ENCODE measurements around the gene FCHO2. TPM values are rescaled to one million over a fixed set of nuclear protein-coding genes. Genes with fewer than 3 reads are reported as not detected.

The FCHO2 gene
- total RNA-seq, 6 experiments from 2014 or later, result 16.6 to 24.8 (median 19.2) TPM

- DNase-seq, result no peak
- Mint-ChIP-seq H3K9me3 (no peaks in the 10 kb centered on the region), H3K27me3 (ENCODE audit: insufficient read depth) (no peaks in the 10 kb centered on the region; the same call in 1 of the 2 replicates), H3K4me3 (no peak overlapping the region), H3K4me1 (ENCODE audit: low read depth) (peaks cover 39% of the 10 kb centered on the region), H3K36me3 (ENCODE audit: low read depth) (no peaks in the 10 kb centered on the region; the same call in 1 of the 2 replicates), H3K27ac (no peak overlapping the region)
- no peak for TF ChIP-seq CTCF (IDR thresholded peaks at IDR 0.05)
Measured at GRCh38 chr5:72947498-72947897, 8.3 kb upstream of the FCHO2 start.

GRCh38 chr5:72949481-72949880, 6.4 kb upstream of the FCHO2 start:
- Mint-ChIP-seq H3K9me3 (no peaks in the 10 kb centered on the region), H3K4me1 (ENCODE audit: low read depth) (peaks cover 55% of the 10 kb centered on the region), H3K27me3 (ENCODE audit: insufficient read depth) (no peaks in the 10 kb centered on the region; the same call in 1 of the 2 replicates), H3K36me3 (ENCODE audit: low read depth) (no peaks in the 10 kb centered on the region; the same call in 1 of the 2 replicates), H3K4me3 (0 out of 2 replicates have a peak overlapping the region, but pooled peaks have one; percentile 30), H3K27ac (no peak overlapping the region; the same call in 1 of the 2 replicates)
- DNase-seq, result no peak
- TF ChIP-seq CTCF (IDR thresholded peaks at IDR 0.05), result no peak

- TF ChIP-seq CTCF (IDR thresholded peaks at IDR 0.05), result no peak
- H3K27ac Mint-ChIP-seq, result peak overlapping the region; percentile 87
- peaks cover 60% of the 10 kb centered on the region for H3K4me1 Mint-ChIP-seq (ENCODE audit: low read depth)
- peak overlapping the region; percentile 72 for H3K4me3 Mint-ChIP-seq
- no peaks in the 10 kb centered on the region for H3K9me3 Mint-ChIP-seq
- no peaks in the 10 kb centered on the region; the same call in 1 of the 2 replicates for H3K27me3 Mint-ChIP-seq (ENCODE audit: insufficient read depth)
- no peaks in the 10 kb centered on the region; the same call in 1 of the 2 replicates for H3K36me3 Mint-ChIP-seq (ENCODE audit: low read depth)
- DNase-seq, result peak; percentile 68
Measured at GRCh38 chr5:72951671-72952468, 4.0 kb upstream of the FCHO2 start.

DNA sequence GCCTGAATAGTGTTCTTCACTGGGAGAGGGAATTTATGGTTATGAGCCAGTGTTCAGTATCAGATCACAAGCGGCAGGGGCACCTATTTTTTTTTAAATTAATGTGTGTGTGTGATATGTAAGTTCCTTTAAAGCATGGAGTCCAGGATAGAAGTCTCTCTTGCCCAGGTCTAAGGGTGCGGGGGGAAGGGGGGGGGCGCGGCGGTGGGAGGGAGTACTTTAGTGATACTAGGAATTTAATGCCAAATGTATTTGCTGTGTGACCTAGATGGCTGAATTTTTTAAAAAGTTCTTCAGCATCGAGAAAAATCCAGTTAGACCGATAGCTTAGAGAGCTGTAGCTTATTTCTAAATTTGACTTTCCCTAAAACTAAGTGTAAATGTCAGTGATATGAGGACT, 1.5 kb upstream of the FCHO2 start:
- H3K9me3 Mint-ChIP-seq, result no peaks in the 10 kb centered on the region
- H3K27me3 Mint-ChIP-seq (ENCODE audit: insufficient read depth), result no peaks in the 10 kb centered on the region
- peak overlapping the region; percentile 99 for H3K27ac Mint-ChIP-seq
- H3K36me3 Mint-ChIP-seq (ENCODE audit: low read depth), result peaks cover 12% of the 10 kb centered on the region
- H3K4me1 Mint-ChIP-seq (ENCODE audit: low read depth), result peaks cover 76% of the 10 kb centered on the region
- peak overlapping the region; percentile 93 for H3K4me3 Mint-ChIP-seq
- DNase-seq, result no peak
- no peak for TF ChIP-seq CTCF (IDR thresholded peaks at IDR 0.05)

- H3K4me1 Mint-ChIP-seq (ENCODE audit: low read depth), result peaks cover 67% of the 10 kb centered on the region
- H3K9me3 Mint-ChIP-seq, result no peaks in the 10 kb centered on the region
- TF ChIP-seq CTCF (IDR thresholded peaks at IDR 0.05), result no peak
- no peaks in the 10 kb centered on the region for H3K27me3 Mint-ChIP-seq (ENCODE audit: insufficient read depth)
- no peak for DNase-seq
- peak overlapping the region; percentile 99 for H3K27ac Mint-ChIP-seq
- peaks cover 12% of the 10 kb centered on the region for H3K36me3 Mint-ChIP-seq (ENCODE audit: low read depth)
- peak overlapping the region; percentile 93 for H3K4me3 Mint-ChIP-seq
Measured at GRCh38 chr5:72955143-72955767, 586 bp upstream of the FCHO2 start.
